Neural progenitor cell (in vitro differentiated cells): Measurements from ENCODE around the gene ZNF423. TPM values are rescaled to one million over a fixed set of nuclear protein-coding genes. Genes with fewer than 3 reads are reported as not detected.
A peak's percentile ranks its signal among the peaks of the same experiment; 100 is the strongest.

Experiments used
- DNase-seq: peaks from one replicate; pipeline ENCODE4 v3.0.0-alpha.2; 2016; ENCODE audit warnings: low spot score
- H2AFZ ChIP-seq: fragments of 200-600 bp; sonication (generic); replicated peaks from 2 replicates; pipeline ENCODE4 v1.6.1; 2016; ENCODE audit warnings: antibody characterized with exemption
- H3F3A ChIP-seq: fragments of 200-600 bp; sonication (generic); 2 replicates; pipeline ENCODE4 v1.6.1; 2016; ENCODE audit warnings: antibody characterized with exemption, low read depth
- H3K27ac ChIP-seq: fragments of 200-600 bp; sonication (generic); 2 replicates; pipeline ENCODE4 v1.5.1; 2016; ENCODE audit warnings: mild to moderate bottlenecking
- H3K27me3 ChIP-seq: fragments of 200-600 bp; sonication (generic); 2 replicates; pipeline ENCODE4 v1.6.1; 2016; ENCODE audit warnings: mild to moderate bottlenecking, moderate library complexity
- H3K36me3 ChIP-seq: fragments of 200-600 bp; sonication (generic); 2 replicates; pipeline ENCODE4 v1.5.1; 2016
- H3K4me1 ChIP-seq: fragments of 200-600 bp; sonication (generic); 2 replicates; pipeline ENCODE4 v1.6.1; 2016; ENCODE audit warnings: mixed run types
- H3K4me2 ChIP-seq: fragments of 200-600 bp; sonication (generic); 2 replicates; pipeline ENCODE4 v1.6.1; 2016
- H3K4me3 ChIP-seq: fragments of 200-600 bp; sonication (generic); 2 replicates; pipeline ENCODE4 v1.5.1; 2016
- H3K79me2 ChIP-seq: fragments of 200-600 bp; sonication (generic); 2 replicates; pipeline ENCODE4 v1.6.1; 2016; ENCODE audit warnings: low read depth
- H3K9ac ChIP-seq: fragments of 200-600 bp; sonication (generic); 2 replicates; pipeline ENCODE4 v1.6.1; 2016
- H3K9me3 ChIP-seq: fragments of 200-600 bp; sonication (generic); 2 replicates; pipeline ENCODE4 v1.5.1; 2016; ENCODE audit warnings: low read depth
- H4K20me1 ChIP-seq: fragments of 200-600 bp; sonication (generic); 2 replicates; pipeline ENCODE4 v1.6.1; 2016; ENCODE audit warnings: low read depth
- H3K27ac Mint-ChIP-seq: 3 replicates; pipeline ENCODE4 v1.8.0; 2021; ENCODE audit warnings: mixed read lengths
- H3K27me3 Mint-ChIP-seq: 2 replicates; pipeline ENCODE4 v1.8.0; 2022; ENCODE audit warnings: low read depth, mild to moderate bottlenecking, inconsistent platforms, moderate library complexity, mixed read lengths; ENCODE audit not compliant: insufficient read depth
- H3K36me3 Mint-ChIP-seq: 3 replicates; pipeline ENCODE4 v1.8.0; 2021; ENCODE audit warnings: mixed read lengths
- H3K4me1 Mint-ChIP-seq: 3 replicates; pipeline ENCODE4 v1.8.0; 2021; ENCODE audit warnings: mixed read lengths
- H3K4me3 Mint-ChIP-seq: 3 replicates; pipeline ENCODE4 v1.8.0; 2021; ENCODE audit warnings: mild to moderate bottlenecking, moderate library complexity, mixed read lengths
- H3K9me3 Mint-ChIP-seq: 3 replicates; pipeline ENCODE4 v1.8.0; 2020; ENCODE audit warnings: mixed read lengths
- EZH2 ChIP-seq: fragments of 200-600 bp; sonication (generic); IDR thresholded peaks from 2 replicates; pipeline ENCODE4 v1.6.1; 2017; ENCODE audit warnings: antibody characterized with exemption, mild to moderate bottlenecking, moderate library complexity
- EZH2phosphoT487 ChIP-seq: fragments of 200-600 bp; sonication (generic); IDR thresholded peaks from 2 replicates; pipeline ENCODE4 v1.6.1; 2017; ENCODE audit warnings: antibody characterized with exemption
- total RNA-seq: library from RNA; depleted of rRNA; stranded (reverse); fragments of >200 nt; gene quantifications from 2 replicates; pipeline ENCODE4 v1.2.3, GENCODE V29; 2015; ENCODE audit warnings: low replicate concordance
- TF ChIP-seq, protein P1 (sequence below): fragments of 200-600 bp; sonication (generic); IDR thresholded peaks from 2 replicates; pipeline ENCODE4 v1.5.1; 2017; ENCODE audit warnings: antibody characterized with exemption, mild to moderate bottlenecking

ZNF423 gene
- total RNA-seq, 1 donor from 2014 or later, result 21.9 TPM

DNA sequence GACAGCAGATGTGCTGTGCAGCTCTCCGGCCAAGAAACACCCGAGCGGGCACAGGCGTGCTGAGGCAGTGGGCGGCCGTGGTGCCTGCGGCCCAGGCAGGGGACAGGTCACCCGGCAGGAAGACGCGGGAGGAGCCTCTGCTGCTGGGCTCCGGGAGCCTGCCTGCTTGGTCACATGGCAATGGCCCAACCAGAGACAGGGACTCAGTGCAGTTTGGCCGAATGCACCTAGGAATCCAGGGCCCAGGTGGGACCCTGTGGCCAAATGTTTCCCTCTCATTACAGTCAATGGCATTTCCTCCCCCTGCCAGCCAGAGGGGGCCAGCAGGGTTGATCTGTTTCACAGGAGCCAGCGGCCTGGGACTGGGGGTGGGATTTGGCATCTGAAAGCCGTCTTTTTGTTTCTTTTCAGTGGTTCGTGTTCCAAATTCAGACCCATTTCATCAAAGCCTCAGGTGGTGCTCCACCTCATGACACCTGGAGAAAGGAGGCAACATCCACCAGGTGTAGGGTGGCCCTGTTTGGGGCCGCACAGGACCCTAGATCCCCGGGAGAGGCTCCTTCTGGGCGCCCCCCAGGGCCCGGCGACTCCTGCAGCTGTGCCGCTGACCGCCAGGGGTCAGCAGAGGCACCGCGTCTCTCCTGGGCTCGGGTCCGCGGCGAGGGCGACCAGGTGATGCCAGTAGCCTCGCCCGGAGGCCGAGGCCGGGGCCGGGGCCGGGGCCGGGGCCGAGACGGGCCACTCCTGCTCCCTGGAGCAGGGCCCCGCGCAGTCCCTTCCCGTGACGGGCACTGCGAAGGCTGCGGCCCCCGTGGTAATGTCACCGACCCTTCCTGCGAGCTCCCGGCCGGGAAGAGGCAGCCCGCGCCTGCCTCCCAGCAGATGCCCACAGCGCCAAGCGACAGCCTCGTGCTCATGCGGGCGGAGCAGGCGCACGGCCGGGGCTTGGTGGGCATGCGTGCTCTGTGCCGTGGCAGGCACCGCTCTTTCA is 363.8 kb downstream of the ZNF423 start:
- H3K27ac ChIP-seq, result no peak overlapping the region
- no peaks in the 10 kb centered on the region for H3K27me3 ChIP-seq
- H3K9me3 ChIP-seq, result no peaks in the 10 kb centered on the region
- Mint-ChIP-seq H3K4me1 (peaks cover 31% of the 10 kb centered on the region), H3K27ac (no peak overlapping the region), H3K9me3 (no peaks in the 10 kb centered on the region), H3K36me3 (peaks cover 29% of the 10 kb centered on the region), H3K4me3 (no peak overlapping the region), H3K27me3 (peaks cover 5% of the 10 kb centered on the region)
- H3F3A ChIP-seq, result peaks cover 11% of the 10 kb centered on the region
- peaks cover 16% of the 10 kb centered on the region for H4K20me1 ChIP-seq
- no peaks in the 10 kb centered on the region for H3K36me3 ChIP-seq
- H3K4me3 ChIP-seq, result no peak overlapping the region
- H3K79me2 ChIP-seq, result no peaks in the 10 kb centered on the region
- peak overlapping the region; percentile 69 for H3K4me2 ChIP-seq
- peak overlapping the region; percentile 73 for H2AFZ ChIP-seq
- TF ChIP-seq, protein P1, sequence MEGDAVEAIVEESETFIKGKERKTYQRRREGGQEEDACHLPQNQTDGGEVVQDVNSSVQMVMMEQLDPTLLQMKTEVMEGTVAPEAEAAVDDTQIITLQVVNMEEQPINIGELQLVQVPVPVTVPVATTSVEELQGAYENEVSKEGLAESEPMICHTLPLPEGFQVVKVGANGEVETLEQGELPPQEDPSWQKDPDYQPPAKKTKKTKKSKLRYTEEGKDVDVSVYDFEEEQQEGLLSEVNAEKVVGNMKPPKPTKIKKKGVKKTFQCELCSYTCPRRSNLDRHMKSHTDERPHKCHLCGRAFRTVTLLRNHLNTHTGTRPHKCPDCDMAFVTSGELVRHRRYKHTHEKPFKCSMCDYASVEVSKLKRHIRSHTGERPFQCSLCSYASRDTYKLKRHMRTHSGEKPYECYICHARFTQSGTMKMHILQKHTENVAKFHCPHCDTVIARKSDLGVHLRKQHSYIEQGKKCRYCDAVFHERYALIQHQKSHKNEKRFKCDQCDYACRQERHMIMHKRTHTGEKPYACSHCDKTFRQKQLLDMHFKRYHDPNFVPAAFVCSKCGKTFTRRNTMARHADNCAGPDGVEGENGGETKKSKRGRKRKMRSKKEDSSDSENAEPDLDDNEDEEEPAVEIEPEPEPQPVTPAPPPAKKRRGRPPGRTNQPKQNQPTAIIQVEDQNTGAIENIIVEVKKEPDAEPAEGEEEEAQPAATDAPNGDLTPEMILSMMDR, result peak; percentile 98
- TF ChIP-seq EZH2phosphoT487, result no peak
- peak; percentile 83 for DNase-seq
- no peak overlapping the region for H3K9ac ChIP-seq
- H3K4me1 ChIP-seq, result peaks cover 16% of the 10 kb centered on the region

DNA sequence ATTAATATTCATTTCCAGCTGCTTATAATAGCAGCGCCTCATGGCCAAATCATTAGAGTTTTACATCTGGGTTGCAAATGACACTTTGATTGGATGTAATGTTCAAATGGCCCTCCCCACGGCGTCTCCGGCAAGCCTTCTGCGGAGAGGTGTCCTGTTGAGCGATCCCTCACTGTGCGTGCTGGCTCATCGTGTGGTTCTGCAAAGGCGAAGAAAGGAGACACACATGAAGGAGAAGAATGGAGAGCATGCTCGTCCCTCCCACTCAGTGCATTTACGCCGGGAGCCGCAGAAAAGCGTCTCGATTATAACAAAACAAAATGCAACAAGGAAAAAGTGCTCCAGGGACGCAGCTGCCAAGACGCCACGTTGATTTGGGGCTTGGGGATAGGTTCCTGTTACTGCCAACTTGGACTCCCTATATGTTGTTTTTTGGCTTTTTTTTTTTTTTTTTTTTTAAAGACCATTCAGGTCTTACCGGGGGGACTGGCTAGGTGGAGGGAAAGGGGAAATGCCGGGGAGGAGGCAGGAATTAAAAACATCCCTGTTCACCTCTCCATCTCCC is 364.7 kb downstream of the ZNF423 start:
- no peak for TF ChIP-seq EZH2phosphoT487
- TF ChIP-seq EZH2, result no peak
- TF ChIP-seq, protein P1, result no peak
- Mint-ChIP-seq H3K27ac (peak overlapping the region; percentile 76), H3K9me3 (peaks cover under 1% of the 10 kb centered on the region), H3K27me3 (peaks cover 5% of the 10 kb centered on the region), H3K4me1 (peaks cover 31% of the 10 kb centered on the region), H3K4me3 (peak overlapping the region; percentile 71), H3K36me3 (peaks cover 26% of the 10 kb centered on the region)
- Histone ChIP-seq H3K79me2 (no peaks in the 10 kb centered on the region), H4K20me1 (peaks cover 16% of the 10 kb centered on the region), H3K36me3 (no peaks in the 10 kb centered on the region), H3K27me3 (no peaks in the 10 kb centered on the region), H2AFZ (no peak overlapping the region), H3K27ac (no peak overlapping the region), H3K4me2 (peak overlapping the region; percentile 69), H3F3A (peaks cover 11% of the 10 kb centered on the region), H3K4me1 (peaks cover 16% of the 10 kb centered on the region), H3K4me3 (no peak overlapping the region), H3K9ac (no peak overlapping the region), H3K9me3 (no peaks in the 10 kb centered on the region)
- peak; percentile 30 for DNase-seq

DNA sequence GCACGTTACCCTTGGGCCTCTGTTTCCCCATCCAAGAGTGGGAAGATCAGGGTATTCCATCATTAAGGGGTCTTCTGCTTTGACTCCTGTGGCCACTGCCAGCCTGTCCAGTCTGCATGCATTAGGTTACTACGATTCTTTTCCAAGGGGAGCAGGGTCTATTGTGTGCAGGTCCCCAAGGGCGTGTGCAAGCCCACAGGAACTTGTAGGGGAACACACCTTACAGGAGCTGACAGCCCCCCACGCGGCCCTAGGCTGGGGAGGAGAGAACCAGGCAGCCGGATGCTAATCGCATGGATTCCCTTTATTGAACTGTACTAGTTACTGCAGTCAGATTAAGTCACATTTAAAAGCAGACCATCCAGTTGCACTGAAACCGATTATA is 365.6 kb downstream of the ZNF423 start:
- Mint-ChIP-seq H3K4me3 (peak overlapping the region; percentile 27), H3K36me3 (peaks cover 28% of the 10 kb centered on the region), H3K27me3 (peaks cover 5% of the 10 kb centered on the region), H3K4me1 (peaks cover 31% of the 10 kb centered on the region), H3K27ac (no peak overlapping the region), H3K9me3 (peaks cover 4% of the 10 kb centered on the region)
- Histone ChIP-seq H3K9me3 (no peaks in the 10 kb centered on the region), H3K27me3 (no peaks in the 10 kb centered on the region), H2AFZ (no peak overlapping the region), H3K79me2 (no peaks in the 10 kb centered on the region), H3K36me3 (no peaks in the 10 kb centered on the region), H3K27ac (no peak overlapping the region), H3K9ac (no peak overlapping the region), H3K4me3 (no peak overlapping the region), H3K4me2 (no peak overlapping the region), H3K4me1 (peaks cover 16% of the 10 kb centered on the region), H3F3A (peaks cover 11% of the 10 kb centered on the region), H4K20me1 (peaks cover 16% of the 10 kb centered on the region)
- no peak for DNase-seq
- no peak for TF ChIP-seq EZH2
- TF ChIP-seq EZH2phosphoT487, result no peak
- TF ChIP-seq, protein P1, result no peak
